GM23338 (cell line): ENCODE data around the gene PRKCD.

Experiments used
- CREB1 ChIP-seq: fragments of 250-450 bp; sonication (Bioruptor Pico); IDR thresholded peaks from 2 replicates; pipeline ENCODE4 v1.5.0; 2020; ENCODE audit warnings: low read depth, mild to moderate bottlenecking, moderate library complexity
- EZH2 ChIP-seq: fragments of 200-600 bp; sonication (generic); IDR thresholded peaks from one replicate; pipeline ENCODE4 v1.8.0; 2017; ENCODE audit warnings: antibody characterized with exemption, mild to moderate bottlenecking, low read depth; ENCODE audit not compliant: unreplicated experiment
- EZH2phosphoT487 ChIP-seq: fragments of 200-600 bp; sonication (generic); IDR thresholded peaks from one replicate; pipeline ENCODE4 v1.8.1; 2018; ENCODE audit warnings: antibody characterized with exemption; ENCODE audit not compliant: unreplicated experiment
- JUNB ChIP-seq: IDR thresholded peaks from one replicate; pipeline ENCODE4 v1.6.1; 2016; ENCODE audit warnings: antibody characterized with exemption; ENCODE audit not compliant: unreplicated experiment
- POLR2AphosphoS5 ChIP-seq: IDR thresholded peaks from 2 replicates; pipeline ENCODE4 v1.6.1; 2016; ENCODE audit warnings: antibody characterized with exemption, low read depth
- STAT1 ChIP-seq: IDR thresholded peaks from one replicate; pipeline ENCODE4 v1.6.1; 2016; ENCODE audit warnings: antibody characterized with exemption; ENCODE audit not compliant: unreplicated experiment
- ZNF331 ChIP-seq: fragments of 250-450 bp; sonication (Bioruptor Pico); IDR thresholded peaks from 2 replicates; pipeline ENCODE4 v1.5.0; 2020; ENCODE audit warnings: low read depth, mild to moderate bottlenecking, moderate library complexity
- TF ChIP-seq, protein P1 (sequence below), 2 experiments: fragments of 200-600 bp in 1 of 2; sonication (generic) in 1 of 2; conservative IDR thresholded peaks; 2 replicates each; pipeline versions ENCODE4 v1.5.1 to v1.6.1; 2016 to 2017; ENCODE audit warnings: antibody characterized with exemption in 2 of 2, low read depth in 2 of 2, mild to moderate bottlenecking in 2 of 2, moderate library complexity in 1 of 2
- TF ChIP-seq, protein P2 (sequence below): IDR thresholded peaks from one replicate; pipeline ENCODE4 v1.6.1; 2018; ENCODE audit warnings: antibody characterized with exemption; ENCODE audit not compliant: unreplicated experiment
- TF ChIP-seq, protein P3 (sequence below): fragments of 250-450 bp; sonication (Bioruptor Pico); IDR thresholded peaks from 2 replicates; pipeline ENCODE4 v1.5.0; 2020; ENCODE audit warnings: mild to moderate bottlenecking, moderate library complexity

DNA sequence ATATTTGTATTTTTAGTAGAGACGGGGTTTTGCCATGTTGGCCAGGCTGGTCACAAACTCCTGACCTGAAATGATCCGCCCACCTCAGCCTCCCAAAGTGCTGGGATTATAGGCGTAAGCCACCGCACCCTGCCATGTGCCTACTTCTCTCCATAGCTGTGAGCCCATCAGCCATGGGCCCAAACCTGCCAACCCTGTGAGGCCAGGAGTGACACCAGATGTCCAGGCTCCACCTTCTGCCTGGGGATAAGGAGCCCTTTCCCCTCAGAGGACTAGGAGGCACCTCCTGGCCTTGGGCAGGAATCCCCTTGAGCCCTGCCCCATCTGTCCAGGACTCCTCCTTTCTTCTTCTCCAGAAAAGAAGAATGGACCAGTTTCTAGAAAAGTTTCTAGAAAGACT, 16.6 kb upstream of the PRKCD start:
- TF ChIP-seq, protein P1, sequence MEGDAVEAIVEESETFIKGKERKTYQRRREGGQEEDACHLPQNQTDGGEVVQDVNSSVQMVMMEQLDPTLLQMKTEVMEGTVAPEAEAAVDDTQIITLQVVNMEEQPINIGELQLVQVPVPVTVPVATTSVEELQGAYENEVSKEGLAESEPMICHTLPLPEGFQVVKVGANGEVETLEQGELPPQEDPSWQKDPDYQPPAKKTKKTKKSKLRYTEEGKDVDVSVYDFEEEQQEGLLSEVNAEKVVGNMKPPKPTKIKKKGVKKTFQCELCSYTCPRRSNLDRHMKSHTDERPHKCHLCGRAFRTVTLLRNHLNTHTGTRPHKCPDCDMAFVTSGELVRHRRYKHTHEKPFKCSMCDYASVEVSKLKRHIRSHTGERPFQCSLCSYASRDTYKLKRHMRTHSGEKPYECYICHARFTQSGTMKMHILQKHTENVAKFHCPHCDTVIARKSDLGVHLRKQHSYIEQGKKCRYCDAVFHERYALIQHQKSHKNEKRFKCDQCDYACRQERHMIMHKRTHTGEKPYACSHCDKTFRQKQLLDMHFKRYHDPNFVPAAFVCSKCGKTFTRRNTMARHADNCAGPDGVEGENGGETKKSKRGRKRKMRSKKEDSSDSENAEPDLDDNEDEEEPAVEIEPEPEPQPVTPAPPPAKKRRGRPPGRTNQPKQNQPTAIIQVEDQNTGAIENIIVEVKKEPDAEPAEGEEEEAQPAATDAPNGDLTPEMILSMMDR (conservative IDR thresholded peaks at IDR 0.05; ENCODE audit: low read depth in 2 of 2): no peak
- no peak for TF ChIP-seq EZH2
- TF ChIP-seq, protein P2, sequence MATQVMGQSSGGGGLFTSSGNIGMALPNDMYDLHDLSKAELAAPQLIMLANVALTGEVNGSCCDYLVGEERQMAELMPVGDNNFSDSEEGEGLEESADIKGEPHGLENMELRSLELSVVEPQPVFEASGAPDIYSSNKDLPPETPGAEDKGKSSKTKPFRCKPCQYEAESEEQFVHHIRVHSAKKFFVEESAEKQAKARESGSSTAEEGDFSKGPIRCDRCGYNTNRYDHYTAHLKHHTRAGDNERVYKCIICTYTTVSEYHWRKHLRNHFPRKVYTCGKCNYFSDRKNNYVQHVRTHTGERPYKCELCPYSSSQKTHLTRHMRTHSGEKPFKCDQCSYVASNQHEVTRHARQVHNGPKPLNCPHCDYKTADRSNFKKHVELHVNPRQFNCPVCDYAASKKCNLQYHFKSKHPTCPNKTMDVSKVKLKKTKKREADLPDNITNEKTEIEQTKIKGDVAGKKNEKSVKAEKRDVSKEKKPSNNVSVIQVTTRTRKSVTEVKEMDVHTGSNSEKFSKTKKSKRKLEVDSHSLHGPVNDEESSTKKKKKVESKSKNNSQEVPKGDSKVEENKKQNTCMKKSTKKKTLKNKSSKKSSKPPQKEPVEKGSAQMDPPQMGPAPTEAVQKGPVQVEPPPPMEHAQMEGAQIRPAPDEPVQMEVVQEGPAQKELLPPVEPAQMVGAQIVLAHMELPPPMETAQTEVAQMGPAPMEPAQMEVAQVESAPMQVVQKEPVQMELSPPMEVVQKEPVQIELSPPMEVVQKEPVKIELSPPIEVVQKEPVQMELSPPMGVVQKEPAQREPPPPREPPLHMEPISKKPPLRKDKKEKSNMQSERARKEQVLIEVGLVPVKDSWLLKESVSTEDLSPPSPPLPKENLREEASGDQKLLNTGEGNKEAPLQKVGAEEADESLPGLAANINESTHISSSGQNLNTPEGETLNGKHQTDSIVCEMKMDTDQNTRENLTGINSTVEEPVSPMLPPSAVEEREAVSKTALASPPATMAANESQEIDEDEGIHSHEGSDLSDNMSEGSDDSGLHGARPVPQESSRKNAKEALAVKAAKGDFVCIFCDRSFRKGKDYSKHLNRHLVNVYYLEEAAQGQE: no peak
- TF ChIP-seq ZNF331: no peak
- no peak for TF ChIP-seq EZH2phosphoT487
- no peak for TF ChIP-seq POLR2AphosphoS5
- TF ChIP-seq STAT1: no peak
- no peak for TF ChIP-seq CREB1 (CRISPR knock-in tag)
- no peak for TF ChIP-seq JUNB
- TF ChIP-seq, protein P3, sequence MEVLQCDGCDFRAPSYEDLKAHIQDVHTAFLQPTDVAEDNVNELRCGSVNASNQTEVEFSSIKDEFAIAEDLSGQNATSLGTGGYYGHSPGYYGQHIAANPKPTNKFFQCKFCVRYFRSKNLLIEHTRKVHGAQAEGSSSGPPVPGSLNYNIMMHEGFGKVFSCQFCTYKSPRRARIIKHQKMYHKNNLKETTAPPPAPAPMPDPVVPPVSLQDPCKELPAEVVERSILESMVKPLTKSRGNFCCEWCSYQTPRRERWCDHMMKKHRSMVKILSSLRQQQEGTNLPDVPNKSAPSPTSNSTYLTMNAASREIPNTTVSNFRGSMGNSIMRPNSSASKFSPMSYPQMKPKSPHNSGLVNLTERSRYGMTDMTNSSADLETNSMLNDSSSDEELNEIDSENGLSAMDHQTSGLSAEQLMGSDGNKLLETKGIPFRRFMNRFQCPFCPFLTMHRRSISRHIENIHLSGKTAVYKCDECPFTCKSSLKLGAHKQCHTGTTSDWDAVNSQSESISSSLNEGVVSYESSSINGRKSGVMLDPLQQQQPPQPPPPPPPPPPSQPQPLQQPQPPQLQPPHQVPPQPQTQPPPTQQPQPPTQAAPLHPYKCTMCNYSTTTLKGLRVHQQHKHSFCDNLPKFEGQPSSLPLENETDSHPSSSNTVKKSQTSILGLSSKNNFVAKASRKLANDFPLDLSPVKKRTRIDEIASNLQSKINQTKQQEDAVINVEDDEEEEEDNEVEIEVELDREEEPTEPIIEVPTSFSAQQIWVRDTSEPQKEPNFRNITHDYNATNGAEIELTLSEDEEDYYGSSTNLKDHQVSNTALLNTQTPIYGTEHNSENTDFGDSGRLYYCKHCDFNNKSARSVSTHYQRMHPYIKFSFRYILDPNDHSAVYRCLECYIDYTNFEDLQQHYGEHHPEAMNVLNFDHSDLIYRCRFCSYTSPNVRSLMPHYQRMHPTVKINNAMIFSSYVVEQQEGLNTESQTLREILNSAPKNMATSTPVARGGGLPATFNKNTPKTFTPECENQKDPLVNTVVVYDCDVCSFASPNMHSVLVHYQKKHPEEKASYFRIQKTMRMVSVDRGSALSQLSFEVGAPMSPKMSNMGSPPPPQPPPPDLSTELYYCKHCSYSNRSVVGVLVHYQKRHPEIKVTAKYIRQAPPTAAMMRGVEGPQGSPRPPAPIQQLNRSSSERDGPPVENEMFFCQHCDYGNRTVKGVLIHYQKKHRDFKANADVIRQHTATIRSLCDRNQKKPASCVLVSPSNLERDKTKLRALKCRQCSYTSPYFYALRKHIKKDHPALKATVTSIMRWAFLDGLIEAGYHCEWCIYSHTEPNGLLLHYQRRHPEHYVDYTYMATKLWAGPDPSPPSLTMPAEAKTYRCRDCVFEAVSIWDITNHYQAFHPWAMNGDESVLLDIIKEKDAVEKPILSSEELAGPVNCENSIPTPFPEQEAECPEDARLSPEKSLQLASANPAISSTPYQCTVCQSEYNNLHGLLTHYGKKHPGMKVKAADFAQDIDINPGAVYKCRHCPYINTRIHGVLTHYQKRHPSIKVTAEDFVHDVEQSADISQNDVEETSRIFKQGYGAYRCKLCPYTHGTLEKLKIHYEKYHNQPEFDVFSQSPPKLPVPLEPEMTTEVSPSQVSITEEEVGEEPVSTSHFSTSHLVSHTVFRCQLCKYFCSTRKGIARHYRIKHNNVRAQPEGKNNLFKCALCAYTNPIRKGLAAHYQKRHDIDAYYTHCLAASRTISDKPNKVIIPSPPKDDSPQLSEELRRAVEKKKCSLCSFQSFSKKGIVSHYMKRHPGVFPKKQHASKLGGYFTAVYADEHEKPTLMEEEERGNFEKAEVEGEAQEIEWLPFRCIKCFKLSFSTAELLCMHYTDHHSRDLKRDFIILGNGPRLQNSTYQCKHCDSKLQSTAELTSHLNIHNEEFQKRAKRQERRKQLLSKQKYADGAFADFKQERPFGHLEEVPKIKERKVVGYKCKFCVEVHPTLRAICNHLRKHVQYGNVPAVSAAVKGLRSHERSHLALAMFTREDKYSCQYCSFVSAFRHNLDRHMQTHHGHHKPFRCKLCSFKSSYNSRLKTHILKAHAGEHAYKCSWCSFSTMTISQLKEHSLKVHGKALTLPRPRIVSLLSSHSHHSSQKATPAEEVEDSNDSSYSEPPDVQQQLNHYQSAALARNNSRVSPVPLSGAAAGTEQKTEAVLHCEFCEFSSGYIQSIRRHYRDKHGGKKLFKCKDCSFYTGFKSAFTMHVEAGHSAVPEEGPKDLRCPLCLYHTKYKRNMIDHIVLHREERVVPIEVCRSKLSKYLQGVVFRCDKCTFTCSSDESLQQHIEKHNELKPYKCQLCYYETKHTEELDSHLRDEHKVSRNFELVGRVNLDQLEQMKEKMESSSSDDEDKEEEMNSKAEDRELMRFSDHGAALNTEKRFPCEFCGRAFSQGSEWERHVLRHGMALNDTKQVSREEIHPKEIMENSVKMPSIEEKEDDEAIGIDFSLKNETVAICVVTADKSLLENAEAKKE (CRISPR knock-in tag): no peak
